H9 (cell line): ENCODE results near the gene KAT6B. TPM values are rescaled to one million over a fixed set of nuclear protein-coding genes. Genes with fewer than 3 reads are reported as not detected.

ENCODE experiments used
- DNase-seq: peaks from one replicate; pipeline ENCODE4 v3.0.0-alpha.2; 2017
- H2AFZ ChIP-seq: one replicate; pipeline ENCODE4 v1.6.1; 2013; ENCODE audit warnings: mild to moderate bottlenecking, low read length, control low read depth, moderate library complexity
- H2AK5ac ChIP-seq: 2 replicates; pipeline ENCODE4 v1.6.1; 2013; ENCODE audit warnings: low read length, control low read depth, mixed read lengths; ENCODE audit not compliant: insufficient read length
- H2BK120ac ChIP-seq: one replicate; pipeline ENCODE4 v1.6.1; 2013; ENCODE audit warnings: low read depth, mild to moderate bottlenecking, low read length, control low read depth, inconsistent platforms; ENCODE audit not compliant: poor library complexity, severe bottlenecking
- H2BK12ac ChIP-seq: 2 replicates; pipeline ENCODE4 v1.6.1; 2013; ENCODE audit warnings: low read length, control low read depth, mixed read lengths, low read depth; ENCODE audit not compliant: insufficient read length
- H2BK15ac ChIP-seq: 2 replicates; pipeline ENCODE4 v1.6.1; 2013; ENCODE audit warnings: low read depth, low read length, control low read depth
- H2BK20ac ChIP-seq: one replicate; pipeline ENCODE4 v1.6.1; 2013; ENCODE audit warnings: low read depth, mild to moderate bottlenecking, low read length, control low read depth, inconsistent platforms; ENCODE audit not compliant: poor library complexity, severe bottlenecking
- H2BK5ac ChIP-seq: 2 replicates; pipeline ENCODE4 v1.6.1; 2013; ENCODE audit warnings: low read length, control low read depth, mixed read lengths; ENCODE audit not compliant: insufficient read length
- H3K14ac ChIP-seq: 2 replicates; pipeline ENCODE4 v1.6.1; 2013; ENCODE audit warnings: low read length, control low read depth; ENCODE audit not compliant: insufficient read depth
- H3K18ac ChIP-seq: 2 replicates; pipeline ENCODE4 v1.6.1; 2013; ENCODE audit warnings: low read depth, mild to moderate bottlenecking, mixed read lengths, low read length, control low read depth; ENCODE audit not compliant: insufficient read length
- H3K23ac ChIP-seq: 2 replicates; pipeline ENCODE4 v1.6.1; 2013; ENCODE audit warnings: low read length, control low read depth, mixed read lengths, low read depth; ENCODE audit not compliant: insufficient read length
- H3K23me2 ChIP-seq: 2 replicates; pipeline ENCODE4 v1.6.1; 2013; ENCODE audit warnings: low read depth, mild to moderate bottlenecking, mixed read lengths, low read length, control low read depth; ENCODE audit not compliant: insufficient read length, poor library complexity, severe bottlenecking
- H3K27ac ChIP-seq: 2 replicates; pipeline ENCODE4 v1.5.1; 2013; ENCODE audit warnings: low read length, control low read depth, mixed read lengths, low read depth; ENCODE audit not compliant: insufficient read length
- H3K27me3 ChIP-seq: 2 replicates; pipeline ENCODE4 v1.6.1; 2013; ENCODE audit warnings: low read length, control low read depth, inconsistent platforms; ENCODE audit not compliant: insufficient read depth
- H3K4ac ChIP-seq: 2 replicates; pipeline ENCODE4 v1.6.1; 2013; ENCODE audit warnings: low read depth, mild to moderate bottlenecking, control low read depth, inconsistent platforms, low read length, moderate library complexity
- H3K4me1 ChIP-seq: 2 replicates; pipeline ENCODE4 v1.6.1; 2013; ENCODE audit warnings: low read length, control low read depth, inconsistent platforms; ENCODE audit not compliant: insufficient read depth
- H3K4me2 ChIP-seq: 2 replicates; pipeline ENCODE4 v1.6.1; 2013; ENCODE audit warnings: low read length, control low read depth, mixed read lengths; ENCODE audit not compliant: insufficient read length, insufficient read depth
- H3K56ac ChIP-seq: 2 replicates; pipeline ENCODE4 v1.6.1; 2013; ENCODE audit warnings: low read depth, mild to moderate bottlenecking, mixed read lengths, low read length, control low read depth; ENCODE audit not compliant: insufficient read length
- H3K79me1 ChIP-seq: 2 replicates; pipeline ENCODE4 v1.6.1; 2013; ENCODE audit warnings: low read depth, mild to moderate bottlenecking, moderate library complexity, low read length, control low read depth, inconsistent platforms; ENCODE audit not compliant: insufficient read depth, poor library complexity, severe bottlenecking
- H3K79me2 ChIP-seq: 2 replicates; pipeline ENCODE4 v1.6.1; 2013; ENCODE audit warnings: low read length, control low read depth, inconsistent platforms; ENCODE audit not compliant: insufficient read depth
- H3K9ac ChIP-seq: 2 replicates; pipeline ENCODE4 v1.6.1; 2013; ENCODE audit warnings: low read length, control low read depth, mixed read lengths; ENCODE audit not compliant: insufficient read length; ENCODE audit errors: extremely low read depth
- H3K9me3 ChIP-seq: one replicate; pipeline ENCODE4 v1.6.1; 2013; ENCODE audit warnings: low read depth, low read length, inconsistent platforms; ENCODE audit not compliant: control insufficient read depth
- H3T11ph ChIP-seq: one replicate; pipeline ENCODE4 v1.6.1; 2013; ENCODE audit warnings: mild to moderate bottlenecking, low read length, control low read depth, inconsistent platforms
- H4K20me1 ChIP-seq: one replicate; pipeline ENCODE4 v1.6.1; 2013; ENCODE audit not compliant: control insufficient read depth, insufficient read length, insufficient read depth
- H4K5ac ChIP-seq: 2 replicates; pipeline ENCODE4 v1.6.1; 2013; ENCODE audit warnings: low read depth, mild to moderate bottlenecking, mixed read lengths, low read length, control low read depth; ENCODE audit not compliant: insufficient read length
- H4K8ac ChIP-seq: replicated peaks from 2 replicates; pipeline ENCODE4 v1.6.1; 2013; ENCODE audit warnings: low read length, control low read depth, mixed read lengths, low read depth; ENCODE audit not compliant: insufficient read length
- H4K91ac ChIP-seq: 2 replicates; pipeline ENCODE4 v1.6.1; 2013; ENCODE audit warnings: low read depth, mild to moderate bottlenecking, moderate library complexity, mixed read lengths, low read length, control low read depth; ENCODE audit not compliant: insufficient read length
- H3K27ac Mint-ChIP-seq, 3 experiments: 2 replicates in 2 of 3; 3 replicates in 1 of 3; pipeline ENCODE4 v1.8.0; 2020 to 2021; ENCODE audit warnings: mixed read lengths in 3 of 3, mild to moderate bottlenecking in 1 of 3, moderate library complexity in 1 of 3
- H3K27me3 Mint-ChIP-seq: 2 replicates; pipeline ENCODE4 v1.8.0; 2021; ENCODE audit warnings: low read depth, mild to moderate bottlenecking, moderate library complexity, mixed read lengths
- H3K36me3 Mint-ChIP-seq, 3 experiments: 2 replicates in 2 of 3; 3 replicates in 1 of 3; pipeline ENCODE4 v1.8.0; 2020 to 2021; ENCODE audit warnings: low read depth in 3 of 3, mixed read lengths in 3 of 3; ENCODE audit not compliant: insufficient read depth in 1 of 3
- H3K4me1 Mint-ChIP-seq, 2 experiments: 2 replicates each; pipeline ENCODE4 v1.8.0; 2020; ENCODE audit warnings: mixed read lengths in 2 of 2
- H3K4me3 Mint-ChIP-seq, 2 experiments: 2 replicates in 1 of 2; 3 replicates in 1 of 2; pipeline ENCODE4 v1.8.0; 2020 to 2021; ENCODE audit warnings: mild to moderate bottlenecking in 2 of 2, mixed read lengths in 2 of 2, moderate library complexity in 1 of 2
- H3K9me3 Mint-ChIP-seq, 2 experiments: 2 replicates in 1 of 2; 3 replicates in 1 of 2; pipeline ENCODE4 v1.8.0; 2020; ENCODE audit warnings: mild to moderate bottlenecking in 2 of 2, mixed read lengths in 2 of 2, moderate library complexity in 1 of 2
- CTCF ChIP-seq: fragments of 200-600 bp; sonication (generic); conservative IDR thresholded peaks from 3 replicates; pipeline ENCODE4 v1.8.0; 2021; ENCODE audit warnings: antibody characterized with exemption, mild to moderate bottlenecking
- WGBS: extraction: QIAGEN DNeasy Blood & Tissue Kit; methylation state at CpG from one replicate; pipeline ENCODE4 v1.1.7; 2013; ENCODE audit warnings: missing lambda C conversion rate, low lambda C conversion rate, mixed read lengths; ENCODE audit not compliant: insufficient read length; ENCODE audit errors: extremely low coverage; 5-methylcytosine and 5-hydroxymethylcytosine counted together
- total RNA-seq: library from RNA; stranded (reverse); gene quantifications from 2 replicates; pipeline ENCODE4 v1.2.1, GENCODE V29; 2021

The KAT6B gene
- total RNA-seq, 1 experiment from 2014 or later, result 34.2 TPM

DNA sequence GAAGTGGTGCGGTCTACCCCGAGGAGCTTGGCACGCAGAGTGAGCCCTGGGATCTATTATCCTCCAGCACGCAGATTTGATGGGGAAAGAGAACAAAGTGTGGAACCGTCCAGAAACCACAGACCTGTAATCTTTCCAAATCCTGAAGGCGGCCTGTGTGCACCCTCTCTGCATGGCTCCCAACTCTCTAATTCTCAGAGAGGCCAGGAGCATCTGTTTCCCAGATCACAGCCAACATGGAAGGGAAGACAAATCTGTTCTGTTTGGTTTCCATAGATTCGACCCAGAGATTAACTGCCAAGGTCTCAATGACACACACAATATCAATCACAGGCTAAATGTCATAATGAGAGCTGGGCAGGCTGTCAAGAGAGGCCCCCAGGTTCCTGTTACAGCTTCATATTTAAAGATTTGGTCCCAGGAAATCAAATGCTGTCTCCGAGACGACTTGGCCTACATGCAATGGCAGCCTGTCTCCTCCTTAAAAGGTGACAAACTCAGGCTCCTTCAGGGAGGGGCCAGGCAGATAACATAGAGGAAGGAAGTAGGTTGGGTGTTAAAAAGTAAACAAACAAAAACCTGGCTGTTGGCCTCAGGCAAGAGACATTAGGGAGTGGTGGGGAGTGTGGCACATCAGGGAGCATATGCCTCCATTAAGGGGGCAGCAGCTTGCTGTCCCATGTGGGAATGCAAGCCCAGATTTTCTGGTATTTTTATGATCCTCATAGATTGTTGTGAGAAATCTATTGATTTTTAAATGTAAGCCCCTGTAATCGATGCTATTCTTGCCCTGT, 236.3 kb downstream of the KAT6B start:
- H3K4me1 Mint-ChIP-seq, result peaks cover 4 to 6% of the 10 kb centered on the region in 2 experiments; a peak in 3 of 4 replicates
- no peak overlapping the region for H3K4ac ChIP-seq
- H2BK15ac ChIP-seq, result no peak overlapping the region
- H3K4me3 Mint-ChIP-seq, result no peak overlapping the region
- no peak overlapping the region for H4K8ac ChIP-seq
- no peak overlapping the region for H2AK5ac ChIP-seq
- H4K91ac ChIP-seq, result no peak overlapping the region
- no peak overlapping the region for H3K9ac ChIP-seq
- H2BK20ac ChIP-seq, result no peak overlapping the region
- no peaks in the 10 kb centered on the region for H3K79me2 ChIP-seq
- H3K18ac ChIP-seq, result no peak overlapping the region
- no peak for TF ChIP-seq CTCF
- H3K27me3 ChIP-seq, result no peaks in the 10 kb centered on the region
- H3K23me2 ChIP-seq, result no peaks in the 10 kb centered on the region
- DNase-seq, result no peak
- H3K4me2 ChIP-seq, result no peak overlapping the region
- H3K9me3 Mint-ChIP-seq, result no peaks in the 10 kb centered on the region
- H3T11ph ChIP-seq, result no peak overlapping the region
- H2AFZ ChIP-seq, result no peak overlapping the region
- no peak overlapping the region for H2BK12ac ChIP-seq
- no peak overlapping the region for H2BK120ac ChIP-seq
- no peak overlapping the region for H3K56ac ChIP-seq
- no CpG with 5 or more reads among the region's 10 CpGs for WGBS
- no peaks in the 10 kb centered on the region for H3K4me1 ChIP-seq
- no peak overlapping the region for H3K14ac ChIP-seq
- H3K27ac ChIP-seq, result no peak overlapping the region
- no peaks in the 10 kb centered on the region for H3K27me3 Mint-ChIP-seq
- H4K5ac ChIP-seq, result no peak overlapping the region
- H3K9me3 ChIP-seq, result no peaks in the 10 kb centered on the region
- H3K27ac Mint-ChIP-seq, result no peak overlapping the region
- H3K79me1 ChIP-seq, result no peaks in the 10 kb centered on the region
- H2BK5ac ChIP-seq, result no peak overlapping the region
- no peaks in the 10 kb centered on the region for H3K36me3 Mint-ChIP-seq
- H3K23ac ChIP-seq, result no peak overlapping the region
- H4K20me1 ChIP-seq, result no peaks in the 10 kb centered on the region
